HFFc6 (cell line): ENCODE measurements around the gene TMEM18. TPM values are rescaled to one million over a fixed set of nuclear protein-coding genes. Genes with fewer than 3 reads are reported as not detected.
A peak's percentile ranks its signal among the peaks of the same experiment; 100 is the strongest.

Experiments used
- DNase-seq: peaks from one replicate; pipeline ENCODE4 v3.0.0-alpha.2; 2018
- H3K27ac Mint-ChIP-seq: 2 replicates; pipeline ENCODE4 v1.8.0; 2020; ENCODE audit warnings: mild to moderate bottlenecking, mixed read lengths
- H3K27me3 Mint-ChIP-seq: 2 replicates; pipeline ENCODE4 v1.8.0; 2021; ENCODE audit warnings: mild to moderate bottlenecking, moderate library complexity, mixed read lengths; ENCODE audit not compliant: insufficient read depth
- H3K36me3 Mint-ChIP-seq: 2 replicates; pipeline ENCODE4 v1.8.0; 2021; ENCODE audit warnings: low read depth, mixed read lengths
- H3K4me1 Mint-ChIP-seq: 2 replicates; pipeline ENCODE4 v1.8.0; 2020; ENCODE audit warnings: low read depth, mixed read lengths
- H3K4me3 Mint-ChIP-seq: 2 replicates; pipeline ENCODE4 v1.8.0; 2020; ENCODE audit warnings: mild to moderate bottlenecking, moderate library complexity, mixed read lengths
- H3K9me3 Mint-ChIP-seq: 2 replicates; pipeline ENCODE4 v1.8.0; 2020; ENCODE audit warnings: mild to moderate bottlenecking, mixed read lengths
- total RNA-seq, 6 experiments: library from RNA; stranded (reverse); fragmentation: NEBNext Ultra II Directional; extraction: Animal tissue kit (Norgen Biotek cat#: 25700); gene quantifications; 2 replicates in 1 of 6; 3 replicates in 5 of 6; pipeline ENCODE4 v1.2.3, GENCODE V29; 2021
- TF ChIP-seq, protein P1 (sequence below): fragments of 200-600 bp; sonication (generic); IDR thresholded peaks from 2 replicates; pipeline ENCODE4 v1.5.0; 2021; ENCODE audit warnings: antibody characterized with exemption, mild to moderate bottlenecking

TMEM18 gene
- total RNA-seq, 6 experiments from 2014 or later, result 24.6 to 28.5 (median 26.5) TPM

DNA sequence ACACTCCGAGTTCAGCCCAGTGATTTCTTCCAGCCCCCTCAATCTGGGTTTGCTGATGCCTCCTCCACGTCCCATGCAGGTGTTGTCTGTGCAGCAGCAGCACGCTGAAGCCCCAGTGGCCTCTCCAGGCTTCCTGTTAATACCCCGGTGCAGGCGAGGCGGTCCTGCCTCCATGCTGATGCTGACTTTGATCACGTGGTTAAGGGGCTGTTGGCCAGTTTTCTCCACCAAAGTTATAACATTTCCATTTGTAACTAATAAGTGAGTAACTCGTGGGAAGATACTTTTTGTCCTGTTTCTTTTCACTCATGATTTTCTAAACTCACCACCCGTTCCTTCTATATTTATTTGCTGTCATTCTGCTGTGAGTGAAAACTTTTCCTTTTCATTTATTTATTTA lies 42.5 kb upstream of the TMEM18 start:
- Mint-ChIP-seq H3K27me3 (peaks cover 2% of the 10 kb centered on the region), H3K27ac (no peak overlapping the region), H3K9me3 (no peaks in the 10 kb centered on the region), H3K36me3 (no peaks in the 10 kb centered on the region), H3K4me1 (peaks cover 8% of the 10 kb centered on the region; the same call in 1 of the 2 replicates), H3K4me3 (no peak overlapping the region)
- DNase-seq, result no peak
- TF ChIP-seq, protein P1, sequence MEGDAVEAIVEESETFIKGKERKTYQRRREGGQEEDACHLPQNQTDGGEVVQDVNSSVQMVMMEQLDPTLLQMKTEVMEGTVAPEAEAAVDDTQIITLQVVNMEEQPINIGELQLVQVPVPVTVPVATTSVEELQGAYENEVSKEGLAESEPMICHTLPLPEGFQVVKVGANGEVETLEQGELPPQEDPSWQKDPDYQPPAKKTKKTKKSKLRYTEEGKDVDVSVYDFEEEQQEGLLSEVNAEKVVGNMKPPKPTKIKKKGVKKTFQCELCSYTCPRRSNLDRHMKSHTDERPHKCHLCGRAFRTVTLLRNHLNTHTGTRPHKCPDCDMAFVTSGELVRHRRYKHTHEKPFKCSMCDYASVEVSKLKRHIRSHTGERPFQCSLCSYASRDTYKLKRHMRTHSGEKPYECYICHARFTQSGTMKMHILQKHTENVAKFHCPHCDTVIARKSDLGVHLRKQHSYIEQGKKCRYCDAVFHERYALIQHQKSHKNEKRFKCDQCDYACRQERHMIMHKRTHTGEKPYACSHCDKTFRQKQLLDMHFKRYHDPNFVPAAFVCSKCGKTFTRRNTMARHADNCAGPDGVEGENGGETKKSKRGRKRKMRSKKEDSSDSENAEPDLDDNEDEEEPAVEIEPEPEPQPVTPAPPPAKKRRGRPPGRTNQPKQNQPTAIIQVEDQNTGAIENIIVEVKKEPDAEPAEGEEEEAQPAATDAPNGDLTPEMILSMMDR, result no peak

DNA sequence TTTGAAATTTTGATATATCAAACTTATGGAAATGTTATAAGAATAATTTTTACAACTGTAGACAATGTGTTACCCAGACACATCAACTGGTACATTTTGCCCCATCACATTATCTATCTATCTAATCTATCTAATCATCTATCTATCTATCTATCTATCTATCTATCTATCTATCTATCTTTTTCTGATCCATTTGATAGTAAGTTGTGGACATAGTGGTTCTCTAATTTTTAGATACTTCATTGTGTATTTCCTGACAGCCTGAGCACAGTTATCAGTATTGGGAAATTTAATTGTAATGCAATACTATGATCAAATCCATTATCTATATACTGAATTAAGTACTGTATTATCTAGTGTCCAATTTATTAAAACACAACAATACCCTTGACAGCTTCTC lies 42.0 kb upstream of the TMEM18 start:
- H3K27me3 Mint-ChIP-seq, result peaks cover 2% of the 10 kb centered on the region
- H3K27ac Mint-ChIP-seq, result no peak overlapping the region
- TF ChIP-seq, protein P1, result no peak
- H3K36me3 Mint-ChIP-seq, result no peaks in the 10 kb centered on the region
- H3K9me3 Mint-ChIP-seq, result no peaks in the 10 kb centered on the region
- no peak overlapping the region for H3K4me3 Mint-ChIP-seq
- DNase-seq, result no peak
- H3K4me1 Mint-ChIP-seq, result peaks cover 8% of the 10 kb centered on the region; the same call in 1 of the 2 replicates

DNA sequence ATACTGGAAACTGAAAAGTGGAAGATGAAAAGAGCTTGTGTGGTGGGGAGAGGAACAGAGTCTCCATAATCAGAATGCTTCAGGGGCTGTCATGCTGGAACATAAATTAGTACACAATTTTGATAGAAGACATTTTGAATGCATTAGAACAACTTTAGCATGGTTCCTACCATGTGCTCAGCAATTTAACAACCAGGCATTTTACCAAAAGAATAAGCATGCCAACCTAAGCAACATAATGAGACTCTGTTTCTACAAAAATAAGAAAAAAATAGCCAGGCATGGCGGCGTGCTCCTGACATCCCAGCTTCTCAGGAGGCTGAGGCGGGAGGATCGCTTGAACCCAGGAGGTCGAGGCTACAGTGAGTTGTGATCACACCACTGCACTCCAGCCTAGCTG lies 40.5 kb upstream of the TMEM18 start:
- TF ChIP-seq, protein P1, result no peak
- H3K36me3 Mint-ChIP-seq, result no peaks in the 10 kb centered on the region
- DNase-seq, result no peak
- H3K27ac Mint-ChIP-seq, result no peak overlapping the region
- H3K27me3 Mint-ChIP-seq, result peaks cover 2% of the 10 kb centered on the region
- peaks cover 8% of the 10 kb centered on the region; the same call in 1 of the 2 replicates for H3K4me1 Mint-ChIP-seq
- H3K4me3 Mint-ChIP-seq, result no peak overlapping the region
- no peaks in the 10 kb centered on the region for H3K9me3 Mint-ChIP-seq

DNA sequence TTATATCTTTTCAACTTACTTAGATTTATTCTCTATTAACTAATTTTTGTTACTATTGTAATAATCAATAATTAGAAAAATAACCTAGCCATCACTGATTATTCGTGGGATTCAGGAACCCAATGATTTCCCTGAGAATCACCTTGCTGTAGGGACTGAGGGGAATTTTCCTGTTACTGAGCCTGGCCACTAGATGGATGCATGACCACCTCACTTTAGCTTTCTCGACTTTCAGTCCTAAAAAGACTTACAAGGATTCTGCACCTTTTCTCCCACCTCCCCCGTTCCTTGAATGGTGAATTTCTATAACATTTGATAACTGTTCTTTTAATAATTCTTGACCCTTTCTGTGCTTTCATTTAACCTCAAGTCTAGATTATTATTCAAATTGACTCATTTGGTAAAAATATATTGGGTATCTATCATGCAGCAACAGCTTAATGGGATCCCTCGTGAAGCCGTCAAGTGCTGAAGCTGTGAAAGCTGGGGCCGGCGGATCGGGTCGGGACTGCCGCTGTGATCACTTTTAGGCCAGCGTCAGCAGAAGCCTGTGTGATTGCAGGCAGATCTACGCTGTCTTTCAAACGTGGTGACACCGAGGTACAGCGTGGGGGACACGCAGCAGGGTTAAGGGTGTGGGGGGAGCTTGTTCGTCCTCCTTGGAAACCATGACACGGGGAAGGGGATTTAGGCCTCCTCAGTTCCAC lies 38.8 kb upstream of the TMEM18 start:
- peaks cover under 1% of the 10 kb centered on the region; the same call in 1 of the 2 replicates for H3K4me1 Mint-ChIP-seq
- DNase-seq, result peak; percentile 14
- TF ChIP-seq, protein P1, result peak; percentile 73
- H3K9me3 Mint-ChIP-seq, result no peaks in the 10 kb centered on the region
- H3K4me3 Mint-ChIP-seq, result no peak overlapping the region
- H3K36me3 Mint-ChIP-seq, result no peaks in the 10 kb centered on the region
- no peak overlapping the region for H3K27ac Mint-ChIP-seq
- peaks cover 2% of the 10 kb centered on the region for H3K27me3 Mint-ChIP-seq

DNA sequence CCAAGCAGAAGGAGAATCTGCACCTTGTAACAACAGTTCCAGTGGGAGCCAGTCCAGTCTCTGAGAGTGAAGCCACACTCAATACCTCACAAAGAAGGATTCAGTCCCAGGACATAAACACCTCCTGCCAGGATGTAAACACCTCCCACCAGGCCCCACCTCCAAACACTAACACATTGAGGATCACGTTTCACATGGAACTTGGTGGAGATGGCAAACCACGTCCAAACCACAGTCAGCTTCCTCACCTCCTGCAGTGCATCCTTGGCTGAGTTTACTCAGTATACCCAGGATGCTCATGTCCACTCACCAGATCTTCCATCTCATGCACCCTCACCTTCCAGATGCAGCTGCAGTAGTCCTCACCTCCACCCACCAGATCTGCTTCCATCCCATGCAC lies 37.8 kb upstream of the TMEM18 start:
- no peaks in the 10 kb centered on the region for H3K36me3 Mint-ChIP-seq
- no peak overlapping the region for H3K4me3 Mint-ChIP-seq
- DNase-seq, result no peak
- H3K4me1 Mint-ChIP-seq, result no peaks in the 10 kb centered on the region; the same call in 1 of the 2 replicates
- H3K27me3 Mint-ChIP-seq, result peaks cover under 1% of the 10 kb centered on the region
- H3K9me3 Mint-ChIP-seq, result no peaks in the 10 kb centered on the region
- TF ChIP-seq, protein P1, result no peak
- no peak overlapping the region for H3K27ac Mint-ChIP-seq
